ENCODE measurements around the gene HOXA5. TPM values are rescaled to one million over a fixed set of nuclear protein-coding genes. Genes with fewer than 3 reads are reported as not detected.

Gene HOXA5
- total RNA-seq, 1 experiment from 2014 or later, result 7.4 TPM

DNA sequence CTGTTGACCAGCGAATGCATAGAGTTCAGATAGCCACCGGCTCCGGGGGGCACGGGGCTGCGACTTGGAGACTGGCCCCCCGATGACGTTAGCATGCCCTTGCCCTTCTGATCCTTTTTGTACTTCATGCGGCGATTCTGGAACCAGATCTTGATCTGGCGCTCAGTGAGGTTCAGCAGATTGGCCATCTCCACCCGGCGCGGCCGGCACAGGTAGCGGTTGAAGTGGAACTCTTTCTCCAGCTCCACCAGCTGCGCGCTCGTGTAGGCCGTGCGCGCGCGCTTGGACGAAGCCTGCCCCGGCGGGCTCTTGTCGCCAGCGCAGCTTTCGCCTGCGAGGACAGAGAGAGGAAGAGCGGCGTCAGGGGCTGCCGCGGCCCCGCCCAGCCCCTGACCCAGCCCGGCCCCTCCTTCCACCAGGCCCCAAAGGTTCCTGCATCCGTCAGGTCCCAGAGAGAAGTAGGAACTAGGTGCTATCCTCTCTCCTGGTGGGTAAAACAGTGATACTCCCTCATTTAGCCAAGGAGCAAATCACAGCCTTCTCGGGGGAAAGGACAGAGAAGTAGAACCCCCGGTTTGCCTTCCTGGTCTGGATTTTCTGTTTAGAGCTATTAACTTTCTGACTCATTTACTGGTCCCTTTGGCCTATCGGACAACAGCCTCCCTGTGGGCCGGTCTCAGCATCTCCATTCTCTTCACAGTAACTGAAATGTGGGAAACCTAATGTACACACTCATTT lies 34.9 kb downstream of the HOXA5 start:
- ChIA-PET POLR2A (interaction anchor here (0.6 to 15.3 kb wide), 10 partner anchors 10 to 252 kb away, joined by 3 to 238 read pairs (median 4); partner anchors contain the start of genes HOXA1 and SKAP2), CTCF (interaction anchor here (0.7 to 2.1 kb wide), 7 partner anchors 9 to 249 kb away, joined by 3 to 8 read pairs (median 4); partner anchors contain the start of genes HOXA4 and HOXA5)
- Mint-ChIP-seq H3K4me1 (ENCODE audit: insufficient read depth, unreplicated experiment) (peaks cover 28% of the 10 kb centered on the region), H3K36me3 (ENCODE audit: insufficient read depth, unreplicated experiment) (peaks cover 39% of the 10 kb centered on the region), H3K27me3 (ENCODE audit: insufficient read depth, unreplicated experiment) (no peaks in the 10 kb centered on the region), H3K27ac (ENCODE audit: low read depth, unreplicated experiment) (peak overlapping the region; percentile 99), H3K9me3 (ENCODE audit: unreplicated experiment) (no peaks in the 10 kb centered on the region), H3K4me3 (ENCODE audit: unreplicated experiment) (peak overlapping the region; percentile 87)
- BruUV-seq (replicated peaks), result no TSS peak
- TF ChIP-seq, protein P1, sequence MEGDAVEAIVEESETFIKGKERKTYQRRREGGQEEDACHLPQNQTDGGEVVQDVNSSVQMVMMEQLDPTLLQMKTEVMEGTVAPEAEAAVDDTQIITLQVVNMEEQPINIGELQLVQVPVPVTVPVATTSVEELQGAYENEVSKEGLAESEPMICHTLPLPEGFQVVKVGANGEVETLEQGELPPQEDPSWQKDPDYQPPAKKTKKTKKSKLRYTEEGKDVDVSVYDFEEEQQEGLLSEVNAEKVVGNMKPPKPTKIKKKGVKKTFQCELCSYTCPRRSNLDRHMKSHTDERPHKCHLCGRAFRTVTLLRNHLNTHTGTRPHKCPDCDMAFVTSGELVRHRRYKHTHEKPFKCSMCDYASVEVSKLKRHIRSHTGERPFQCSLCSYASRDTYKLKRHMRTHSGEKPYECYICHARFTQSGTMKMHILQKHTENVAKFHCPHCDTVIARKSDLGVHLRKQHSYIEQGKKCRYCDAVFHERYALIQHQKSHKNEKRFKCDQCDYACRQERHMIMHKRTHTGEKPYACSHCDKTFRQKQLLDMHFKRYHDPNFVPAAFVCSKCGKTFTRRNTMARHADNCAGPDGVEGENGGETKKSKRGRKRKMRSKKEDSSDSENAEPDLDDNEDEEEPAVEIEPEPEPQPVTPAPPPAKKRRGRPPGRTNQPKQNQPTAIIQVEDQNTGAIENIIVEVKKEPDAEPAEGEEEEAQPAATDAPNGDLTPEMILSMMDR (IDR thresholded peaks at IDR 0.05; ENCODE audit: unreplicated experiment), result no peak
- intact Hi-C loops (cut with micrococcal nuclease), result no loop called here
- peak; percentile 59 for DNase-seq (ENCODE audit: unreplicated experiment)

DNA sequence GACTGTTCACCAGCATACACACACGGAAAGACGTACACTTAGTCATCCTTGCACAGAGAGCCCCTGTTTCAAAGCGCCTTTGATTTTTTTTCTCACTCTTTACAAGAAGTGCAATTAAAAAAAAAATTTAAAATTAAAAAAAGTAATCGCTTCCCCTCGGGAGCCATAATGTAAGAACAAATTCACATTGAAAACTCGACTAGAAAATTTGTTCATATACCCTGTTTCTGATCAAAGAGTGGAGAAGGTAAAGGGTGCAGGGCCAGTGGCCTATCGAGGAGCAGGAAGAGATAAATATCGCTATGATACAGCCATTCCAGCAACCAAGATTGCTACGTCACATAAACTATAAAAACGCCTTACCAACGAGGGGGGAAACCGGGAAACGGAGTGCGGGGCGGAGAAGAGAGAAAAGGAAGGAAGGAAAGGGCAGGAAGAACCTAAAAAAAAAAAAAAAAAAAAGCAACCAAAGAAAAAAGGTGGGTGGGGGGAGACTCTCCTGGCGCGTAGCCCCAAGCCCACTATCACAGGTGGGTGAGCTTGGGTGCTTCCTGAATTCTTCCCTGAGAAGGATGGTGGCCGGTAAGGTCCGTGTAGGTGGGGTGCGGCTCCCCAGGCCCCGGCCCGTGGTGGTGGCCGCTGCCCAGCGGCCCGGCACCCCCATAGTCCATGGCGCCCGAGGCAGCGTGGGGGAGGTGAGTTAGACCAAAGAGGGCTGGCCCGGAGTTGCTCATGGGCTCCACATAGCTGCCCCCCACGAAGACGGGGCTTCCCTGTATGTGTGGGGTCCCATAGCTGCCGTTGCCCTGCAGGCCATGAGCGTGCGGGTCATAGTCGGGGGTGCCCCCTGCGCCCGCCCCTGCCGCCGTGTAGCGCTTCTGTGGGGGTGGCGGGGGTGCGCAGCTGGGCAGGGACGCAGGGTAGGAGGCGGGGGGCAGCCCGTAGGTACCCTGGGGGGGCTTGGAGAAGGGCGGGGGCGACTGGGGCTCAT lies 35.8 kb downstream of the HOXA5 start:
- Mint-ChIP-seq H3K27me3 (ENCODE audit: insufficient read depth, unreplicated experiment) (no peaks in the 10 kb centered on the region), H3K27ac (ENCODE audit: low read depth, unreplicated experiment) (peak overlapping the region; percentile 99), H3K4me1 (ENCODE audit: insufficient read depth, unreplicated experiment) (peaks cover 35% of the 10 kb centered on the region), H3K36me3 (ENCODE audit: insufficient read depth, unreplicated experiment) (peaks cover 48% of the 10 kb centered on the region), H3K9me3 (ENCODE audit: unreplicated experiment) (no peaks in the 10 kb centered on the region), H3K4me3 (ENCODE audit: unreplicated experiment) (peak overlapping the region; percentile 87)
- CTCF ChIA-PET, result interaction anchor here (0.7 to 2.1 kb wide), 6 partner anchors 7 to 255 kb away, joined by 3 to 8 read pairs (median 4); partner anchors contain the start of gene HOXA4
- BruUV-seq (replicated peaks), result TSS peak; percentile 40
- intact Hi-C loops (cut with micrococcal nuclease), result no loop called here
- DNase-seq (ENCODE audit: unreplicated experiment), result peak; percentile 49
- POLR2A ChIA-PET, result interaction anchor here (0.5 to 15.3 kb wide), 11 partner anchors 10 to 260 kb away, joined by 3 to 238 read pairs (median 25); partner anchors contain the start of genes HOXA1, HOXA5 and SKAP2
- TF ChIP-seq, protein P1 (IDR thresholded peaks at IDR 0.05; ENCODE audit: unreplicated experiment), result no peak

DNA sequence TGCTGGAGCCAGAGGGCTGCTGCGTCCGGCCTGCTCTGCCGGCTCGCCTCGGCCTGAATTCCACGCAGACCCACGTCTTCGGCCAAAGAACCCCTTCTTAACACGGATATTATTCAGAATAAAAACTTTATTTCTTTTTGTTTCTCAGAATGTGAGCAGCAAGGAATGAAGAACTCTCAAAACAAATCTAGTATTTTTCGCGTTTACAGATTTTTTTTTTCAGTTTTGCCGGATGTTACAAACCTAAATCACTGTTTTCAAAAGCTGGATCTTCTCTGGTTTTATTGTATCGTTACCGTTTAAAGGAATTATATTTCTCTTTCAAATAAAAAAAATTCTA lies 36.6 kb downstream of the HOXA5 start:
- intact Hi-C loops (cut with micrococcal nuclease), result no loop called here
- peak overlapping the region; percentile 99 for H3K27ac Mint-ChIP-seq (ENCODE audit: low read depth, unreplicated experiment)

More for the DNA sequence above, 36.6 kb downstream of the HOXA5 start:
- Mint-ChIP-seq H3K36me3 (ENCODE audit: insufficient read depth, unreplicated experiment) (peaks cover 49% of the 10 kb centered on the region), H3K27me3 (ENCODE audit: insufficient read depth, unreplicated experiment) (no peaks in the 10 kb centered on the region), H3K4me1 (ENCODE audit: insufficient read depth, unreplicated experiment) (peaks cover 38% of the 10 kb centered on the region), H3K9me3 (ENCODE audit: unreplicated experiment) (no peaks in the 10 kb centered on the region), H3K4me3 (ENCODE audit: unreplicated experiment) (peak overlapping the region; percentile 87)
- TF ChIP-seq, protein P1 (IDR thresholded peaks at IDR 0.05; ENCODE audit: unreplicated experiment), result no peak
- ChIA-PET CTCF (interaction anchor here (0.7 to 3.1 kb wide), 6 partner anchors 8 to 253 kb away, joined by 3 to 16 read pairs (median 4); no protein-coding TSS in a partner anchor), POLR2A (interaction anchor here (0.7 to 7.6 kb wide), 8 partner anchors 9 to 1111 kb away, joined by 3 to 238 read pairs (median 31); partner anchors contain the start of genes HOXA1, HOXA5 and SKAP2)
- DNase-seq (ENCODE audit: unreplicated experiment), result no peak
- BruUV-seq (replicated peaks), result no TSS peak

All from MCF 10A (cell line).